Gastrocnemius medialis (tissue), 4 donors: Measurements from ENCODE around the gene PRKCH. TPM values are rescaled to one million over a fixed set of nuclear protein-coding genes. Genes with fewer than 3 reads are reported as not detected.
A peak's percentile ranks its signal among the peaks of the same experiment; 100 is the strongest.

Experiments used
- ATAC-seq, 2 donors: fragments of 150-250 bp; one replicate each; pipeline ENCODE4 v1.9.1; 2016
- DNase-seq, 2 donors: peaks; one replicate each; pipeline ENCODE4 v3.0.0-alpha.2; 2019
- H3K27ac ChIP-seq, 4 donors: fragments of 200-600 bp; sonication (generic); 1 replicate in 1 of 4; 2 replicates in 3 of 4; pipeline ENCODE4 v1.5.1; 2016 to 2018; ENCODE audit warnings: mild to moderate bottlenecking in 2 of 4, moderate library complexity in 1 of 4
- H3K27me3 ChIP-seq, 3 donors: fragments of 200-600 bp; sonication (generic) in 2 of 3; 1 replicate in 1 of 3; 2 replicates in 2 of 3; pipeline versions ENCODE4 v1.5.1 to v1.6.0; 2016 to 2019; ENCODE audit warnings: mild to moderate bottlenecking in 1 of 3, moderate library complexity in 1 of 3
- H3K36me3 ChIP-seq, 2 donors: fragments of 200-600 bp; sonication (generic) in 1 of 2; one replicate each; pipeline ENCODE4 v1.5.1; 2017 to 2018
- H3K4me1 ChIP-seq, 2 donors: fragments of 200-600 bp; sonication (generic) in 1 of 2; one replicate each; pipeline ENCODE4 v1.5.1; 2016 to 2017; ENCODE audit warnings: mild to moderate bottlenecking in 2 of 2
- H3K4me3 ChIP-seq, 4 donors: fragments of 200-600 bp; sonication (generic) in 3 of 4; 1 replicate in 1 of 4; 2 replicates in 3 of 4; pipeline ENCODE4 v1.5.1; 2016 to 2019; ENCODE audit warnings: mild to moderate bottlenecking in 2 of 4
- H3K9me3 ChIP-seq, 3 donors: fragments of 200-600 bp; sonication (generic) in 2 of 3; 1 replicate in 1 of 3; 2 replicates in 2 of 3; pipeline ENCODE4 v1.5.1; 2016 to 2019
- POLR2A ChIP-seq, 2 donors: fragments of 450-650 bp; IDR thresholded peaks; one replicate each; pipeline ENCODE4 v1.6.1; 2017; ENCODE audit warnings: antibody characterized with exemption in 2 of 2, mild to moderate bottlenecking in 2 of 2, moderate library complexity in 2 of 2
- in situ Hi-C, 4 donors: fragments of 200-750 bp; cut with MboI; loops; one replicate each; pipeline versions ENCODE4 v1.15.0 to v1.8.0; 2017; ENCODE audit warnings: low sequenced_read_pairs in 4 of 4
- intact Hi-C: fragments of 100-400 bp; cut with DNase I; formaldehyde crosslinking; loops from one replicate; pipeline ENCODE4 v1.15.1; 2023; ENCODE audit warnings: low total_unique reads
- total RNA-seq, 4 donors: library from RNA; depleted of rRNA; stranded (reverse); fragments of >200 nt; gene quantifications; one replicate each; pipeline versions ENCODE4 v1.1.0 to v1.2.3, GENCODE V29; 2016
- TF ChIP-seq, protein P1 (sequence below), 5 experiments: fragments of 450-650 bp in 3 of 5; fragments of 200-600 bp in 2 of 5; sonication (generic) in 2 of 5; IDR thresholded peaks in 4 of 5; conservative IDR thresholded peaks in 1 of 5; 1 replicate in 4 of 5; 2 replicates in 1 of 5; pipeline ENCODE4 v1.5.1; 2016 to 2019; ENCODE audit warnings: antibody characterized with exemption in 5 of 5, mild to moderate bottlenecking in 3 of 5, moderate library complexity in 3 of 5

The PRKCH gene
- total RNA-seq, 4 donors from 2014 or later, result 11.3 to 32.4 (median 16.6) TPM

DNA sequence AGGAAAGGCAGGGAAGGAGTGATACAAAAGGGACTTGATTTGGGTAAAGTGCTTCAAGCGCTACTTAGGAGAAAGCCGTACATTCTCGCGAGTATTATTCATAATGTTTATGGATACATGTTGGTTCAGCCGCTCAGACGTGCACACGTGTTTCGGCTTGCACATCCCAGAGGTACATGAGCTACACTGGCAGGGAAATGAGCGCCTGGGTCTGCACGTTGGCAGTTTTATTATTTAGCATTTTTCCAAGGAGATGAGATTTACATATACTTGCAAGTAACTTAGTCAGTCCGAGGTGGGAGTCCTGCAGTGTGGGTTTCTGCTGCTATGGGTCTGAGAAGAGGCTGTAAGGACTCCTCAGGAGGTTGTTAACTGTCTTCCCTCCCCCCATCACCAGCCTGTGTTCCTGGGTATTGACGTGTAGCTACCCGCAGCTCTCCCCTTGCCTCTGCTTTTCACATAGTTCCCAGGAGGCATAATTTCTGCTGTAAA lies 1.5 kb downstream of the PRKCH start:
- Histone ChIP-seq H3K27me3 (no peaks in the 10 kb centered on the region), H3K9me3 (no peaks in the 10 kb centered on the region), H3K4me1 (peaks cover 0 to 3% of the 10 kb centered on the region in 2 donors), H3K4me3 (peak overlapping the region; percentile 71 to 89 (median 74)), H3K27ac (peak overlapping the region; percentile 60 to 78 (median 78)), H3K36me3 (no peaks in the 10 kb centered on the region)
- intact Hi-C loops (loop anchor here (5.0 kb wide), 1 partner anchor 129 kb away; no protein-coding TSS in a partner anchor), in situ Hi-C loops (loop anchor here in 2 of 4 donors (25.0 kb wide), 1 partner anchor 514 kb away; no protein-coding TSS in a partner anchor)
- DNase-seq (no peak), ATAC-seq (peak in 1 of 2 donors; percentile 15)
- TF ChIP-seq, protein P1, sequence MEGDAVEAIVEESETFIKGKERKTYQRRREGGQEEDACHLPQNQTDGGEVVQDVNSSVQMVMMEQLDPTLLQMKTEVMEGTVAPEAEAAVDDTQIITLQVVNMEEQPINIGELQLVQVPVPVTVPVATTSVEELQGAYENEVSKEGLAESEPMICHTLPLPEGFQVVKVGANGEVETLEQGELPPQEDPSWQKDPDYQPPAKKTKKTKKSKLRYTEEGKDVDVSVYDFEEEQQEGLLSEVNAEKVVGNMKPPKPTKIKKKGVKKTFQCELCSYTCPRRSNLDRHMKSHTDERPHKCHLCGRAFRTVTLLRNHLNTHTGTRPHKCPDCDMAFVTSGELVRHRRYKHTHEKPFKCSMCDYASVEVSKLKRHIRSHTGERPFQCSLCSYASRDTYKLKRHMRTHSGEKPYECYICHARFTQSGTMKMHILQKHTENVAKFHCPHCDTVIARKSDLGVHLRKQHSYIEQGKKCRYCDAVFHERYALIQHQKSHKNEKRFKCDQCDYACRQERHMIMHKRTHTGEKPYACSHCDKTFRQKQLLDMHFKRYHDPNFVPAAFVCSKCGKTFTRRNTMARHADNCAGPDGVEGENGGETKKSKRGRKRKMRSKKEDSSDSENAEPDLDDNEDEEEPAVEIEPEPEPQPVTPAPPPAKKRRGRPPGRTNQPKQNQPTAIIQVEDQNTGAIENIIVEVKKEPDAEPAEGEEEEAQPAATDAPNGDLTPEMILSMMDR (IDR thresholded peaks at IDR 0.05 in 4 of 5, conservative IDR thresholded peaks at IDR 0.05 in 1 of 5), result no peak
- TF ChIP-seq POLR2A (IDR thresholded peaks at IDR 0.05), result no peak

DNA sequence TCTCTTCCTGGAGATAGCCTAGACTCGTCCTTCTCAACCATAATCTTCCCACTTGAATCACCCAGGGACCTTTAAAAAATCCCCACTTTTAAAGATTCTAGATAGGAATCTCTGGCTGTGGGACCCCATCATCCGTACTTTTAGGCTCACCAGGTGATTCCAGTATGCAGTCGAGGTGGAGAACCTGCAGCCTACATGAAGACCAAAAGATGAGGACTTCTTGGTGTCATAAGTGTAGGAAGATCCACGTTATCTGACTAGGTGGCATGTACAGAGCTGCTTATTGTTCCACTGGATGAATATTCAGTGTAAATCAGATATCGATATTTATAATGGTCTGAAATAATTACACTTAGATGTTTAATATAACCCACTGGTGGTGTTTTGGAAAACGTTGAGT lies 2.6 kb downstream of the PRKCH start:
- DNase-seq, result no peak
- intact Hi-C loops, result loop anchor here (5.0 kb wide), 1 partner anchor 128 kb away; no protein-coding TSS in a partner anchor
- Histone ChIP-seq H3K4me1 (peaks cover 0 to 3% of the 10 kb centered on the region in 2 donors), H3K36me3 (no peaks in the 10 kb centered on the region), H3K9me3 (no peaks in the 10 kb centered on the region), H3K4me3 (peak overlapping the region; percentile 19 to 89 (median 73)), H3K27ac (peak overlapping the region; percentile 27 to 78 (median 78)), H3K27me3 (no peaks in the 10 kb centered on the region)
- in situ Hi-C loops, result loop anchor here in 2 of 4 donors (25.0 kb wide), 1 partner anchor 513 kb away; no protein-coding TSS in a partner anchor
- TF ChIP-seq, protein P1 (IDR thresholded peaks at IDR 0.05 in 4 of 5, conservative IDR thresholded peaks at IDR 0.05 in 1 of 5), result no peak
- TF ChIP-seq POLR2A (IDR thresholded peaks at IDR 0.05), result no peak
- ATAC-seq, result no peak

DNA sequence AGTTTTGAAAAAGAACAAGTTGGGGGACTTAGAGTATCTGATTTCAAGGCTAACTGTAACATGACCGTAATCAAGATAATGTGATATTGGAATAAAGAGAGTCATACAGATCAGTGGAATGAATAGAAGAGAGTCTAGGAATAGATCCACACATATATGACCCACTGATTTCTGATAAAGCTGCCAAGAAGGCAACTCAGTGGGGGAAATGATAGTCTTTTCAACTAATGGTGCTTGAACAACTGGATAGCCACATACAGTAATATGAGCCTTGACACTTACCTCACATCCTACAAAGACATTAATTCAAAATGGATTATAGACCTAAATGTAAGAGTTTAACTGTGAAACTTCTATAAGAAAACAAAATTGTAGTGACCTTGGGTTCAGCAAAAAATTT lies 3.8 kb downstream of the PRKCH start:
- ATAC-seq (no peak), DNase-seq (no peak)
- no peaks in the 10 kb centered on the region for H3K36me3 ChIP-seq
- intact Hi-C loops (no loop called here), in situ Hi-C loops (no loop called here)
- TF ChIP-seq, protein P1 (IDR thresholded peaks at IDR 0.05 in 4 of 5, conservative IDR thresholded peaks at IDR 0.05 in 1 of 5), result no peak
- no peak for TF ChIP-seq POLR2A (IDR thresholded peaks at IDR 0.05)
- no peak overlapping the region for H3K4me3 ChIP-seq
- no peaks in the 10 kb centered on the region for H3K9me3 ChIP-seq
- no peaks in the 10 kb centered on the region for H3K27me3 ChIP-seq
- peak overlapping the region; percentile 59 to 78 (median 78) for H3K27ac ChIP-seq
- H3K4me1 ChIP-seq, result peaks cover 3 to 7% of the 10 kb centered on the region in 2 donors

DNA sequence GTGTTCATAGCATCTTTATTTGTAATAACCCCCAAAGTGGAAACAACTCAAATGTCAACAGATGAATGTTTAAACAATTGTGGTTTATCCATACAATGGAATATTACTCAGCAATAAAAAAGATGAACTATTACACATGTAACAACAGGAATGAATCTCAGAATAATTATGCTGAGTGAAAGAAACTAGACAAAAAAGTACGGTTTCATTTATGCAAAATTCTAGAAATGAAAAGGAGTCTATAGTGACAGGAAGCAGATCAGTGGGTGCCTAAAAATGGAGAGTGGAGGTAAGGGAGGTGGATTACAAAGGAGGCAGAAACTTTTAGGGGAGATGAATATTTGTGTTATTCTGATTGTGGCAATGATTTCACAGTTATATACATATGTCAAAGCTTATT lies 4.8 kb downstream of the PRKCH start:
- Histone ChIP-seq H3K9me3 (no peaks in the 10 kb centered on the region), H3K36me3 (no peaks in the 10 kb centered on the region), H3K4me3 (no peak overlapping the region), H3K27me3 (no peaks in the 10 kb centered on the region), H3K4me1 (peaks cover 3 to 11% of the 10 kb centered on the region in 2 donors), H3K27ac (peak overlapping the region; percentile 59 to 78 (median 78))
- ATAC-seq (no peak), DNase-seq (no peak)
- TF ChIP-seq, protein P1 (IDR thresholded peaks at IDR 0.05 in 4 of 5, conservative IDR thresholded peaks at IDR 0.05 in 1 of 5), result no peak
- TF ChIP-seq POLR2A (IDR thresholded peaks at IDR 0.05), result no peak
- in situ Hi-C loops, result no loop called here
- intact Hi-C loops, result no loop called here
